CD4-positive, CD25-positive, alpha-beta regulatory T cell (primary cell): ENCODE measurements around the gene DNTTIP2. TPM values are rescaled to one million over a fixed set of nuclear protein-coding genes. Genes with fewer than 3 reads are reported as not detected.
"Not testable (repeated sequence)": the region's sequence is repeated elsewhere in the genome, so short reads cannot be mapped to it uniquely, and the experiment has no call there.

Source experiments
- ATAC-seq, 2 donors: fragments of 150-1000 bp; cut with Tn5 transposase; one replicate each; pipeline ENCODE4 v1.10.0; 2021; ENCODE audit warnings: low read depth in 2 of 2, moderate number of reproducible peaks in 2 of 2, moderate library complexity in 1 of 2
- DNase-seq, 3 donors: peaks; one replicate each; pipeline versions ENCODE4 v3.0.0 to v3.0.0-alpha.2; 2012 to 2022; ENCODE audit warnings: mixed read lengths in 1 of 3
- H3K27ac ChIP-seq: one replicate; pipeline ENCODE4 v1.7.0; 2013; ENCODE audit warnings: mild to moderate bottlenecking, low read length; ENCODE audit not compliant: insufficient read depth, poor library complexity, severe bottlenecking
- H3K27me3 ChIP-seq: one replicate; pipeline ENCODE4 v1.7.0; 2013; ENCODE audit warnings: low read length; ENCODE audit not compliant: control insufficient read depth, insufficient read depth
- H3K36me3 ChIP-seq: one replicate; pipeline ENCODE4 v1.7.0; 2013; ENCODE audit warnings: mild to moderate bottlenecking, low read length, moderate library complexity; ENCODE audit not compliant: control insufficient read depth, insufficient read depth
- H3K4me1 ChIP-seq: 2 replicates; pipeline ENCODE4 v1.7.0; 2013; ENCODE audit warnings: mild to moderate bottlenecking, low read length; ENCODE audit not compliant: insufficient read depth, control insufficient read depth, poor library complexity, severe bottlenecking
- H3K4me3 ChIP-seq: one replicate; pipeline ENCODE4 v1.7.0; 2013; ENCODE audit warnings: low read depth, mild to moderate bottlenecking, low read length, moderate library complexity
- H3K9me3 ChIP-seq, 2 experiments: 1 replicate in 1 of 2; 2 replicates in 1 of 2; pipeline ENCODE4 v1.7.0; 2013; ENCODE audit warnings: low read length in 2 of 2, mild to moderate bottlenecking in 1 of 2, moderate library complexity in 1 of 2; ENCODE audit not compliant: control insufficient read depth in 2 of 2
- H3K27ac Mint-ChIP-seq, 3 donors: one replicate each; pipeline ENCODE4 v1.8.0; 2020 to 2022; ENCODE audit warnings: mild to moderate bottlenecking in 3 of 3, mixed read lengths in 3 of 3, moderate library complexity in 2 of 3
- H3K27me3 Mint-ChIP-seq: one replicate; pipeline ENCODE4 v1.8.0; 2022; ENCODE audit warnings: mild to moderate bottlenecking, mixed read lengths
- H3K36me3 Mint-ChIP-seq: one replicate; pipeline ENCODE4 v1.8.0; 2020; ENCODE audit warnings: mixed read lengths
- H3K4me1 Mint-ChIP-seq, 4 donors: one replicate each; pipeline ENCODE4 v1.8.0; 2020 to 2022; ENCODE audit warnings: mixed read lengths in 4 of 4, mild to moderate bottlenecking in 1 of 4
- H3K4me3 Mint-ChIP-seq, 4 donors: one replicate each; pipeline ENCODE4 v1.8.0; 2020 to 2022; ENCODE audit warnings: mild to moderate bottlenecking in 4 of 4, mixed read lengths in 4 of 4, moderate library complexity in 3 of 4
- H3K9me3 Mint-ChIP-seq, 7 donors: one replicate each; pipeline ENCODE4 v1.8.0; 2020 to 2022; ENCODE audit warnings: mixed read lengths in 7 of 7, mild to moderate bottlenecking in 3 of 7, moderate library complexity in 2 of 7
- polyA plus RNA-seq, 4 donors: library from polyadenylated mRNA; unstranded; fragments of 300-500 nt; fragmentation: Illumina TruSeq; gene quantifications; one replicate each; pipeline ENCODE4 v1.2.3, GENCODE V29; 2021
- total RNA-seq: library from RNA; stranded (reverse); gene quantifications from one replicate; pipeline ENCODE4 v1.2.3, GENCODE V29; 2022

Gene DNTTIP2
- total and polyA plus RNA-seq, 5 donors from 2014 or later, result 70.4 to 87.2 (median 74.2) TPM

DNA sequence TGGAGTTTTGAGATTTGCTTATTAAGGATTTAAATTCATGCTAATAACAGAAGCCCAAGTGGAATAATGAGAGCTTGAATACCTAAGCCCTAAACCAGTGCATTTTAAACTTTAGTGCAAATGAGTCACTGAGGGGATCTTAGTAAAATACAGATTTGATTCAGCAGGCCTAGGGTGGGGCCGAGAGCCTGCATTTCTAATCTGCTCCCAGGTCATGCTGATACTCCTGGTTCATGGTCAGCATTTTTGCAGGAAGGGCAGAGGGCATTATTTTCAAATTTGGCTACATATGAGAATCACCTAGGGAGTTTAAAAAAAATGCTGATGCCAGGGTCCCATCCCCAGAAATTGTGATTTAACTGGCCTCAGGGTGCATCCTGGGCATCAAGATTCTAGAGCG, 39.3 kb downstream of the DNTTIP2 start:
- ATAC-seq (no peak), DNase-seq (no peak)
- Mint-ChIP-seq H3K4me3 (no peak overlapping the region), H3K27me3 (peaks cover 5% of the 10 kb centered on the region), H3K4me1 (peaks cover 3 to 11% (median 6%) of the 10 kb centered on the region in 4 donors), H3K27ac (no peak overlapping the region), H3K9me3 (peaks cover 0 to 3% (median 0%) of the 10 kb centered on the region in 7 donors), H3K36me3 (peaks cover 5% of the 10 kb centered on the region)
- H3K27me3 ChIP-seq, result no peaks in the 10 kb centered on the region
- H3K4me3 ChIP-seq, result no peak overlapping the region
- H3K4me1 ChIP-seq, result no peaks in the 10 kb centered on the region
- H3K9me3 ChIP-seq, result no peaks in the 10 kb centered on the region
- no peak overlapping the region for H3K27ac ChIP-seq
- no peaks in the 10 kb centered on the region for H3K36me3 ChIP-seq

DNA sequence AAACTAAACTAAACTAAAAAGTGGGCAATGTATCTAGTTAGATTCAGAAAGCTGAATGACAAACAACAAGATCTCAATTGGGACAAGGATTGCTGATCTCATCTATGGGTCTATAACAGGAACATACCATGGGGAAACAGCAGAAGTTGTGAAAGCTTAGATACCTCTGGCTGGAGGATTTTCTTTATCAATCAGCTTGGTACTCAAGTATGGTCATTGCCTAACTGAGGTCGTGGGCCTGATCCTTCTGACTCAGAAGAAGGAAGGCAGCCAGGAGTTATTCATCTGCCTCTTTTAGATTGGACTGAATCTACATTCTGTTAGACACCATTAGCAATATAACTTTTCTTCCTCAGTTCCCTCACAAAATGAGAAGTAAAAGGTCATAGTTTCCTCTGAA, 39.7 kb downstream of the DNTTIP2 start:
- Mint-ChIP-seq H3K27ac (no peak overlapping the region), H3K4me3 (no peak overlapping the region), H3K9me3 (peaks cover 0 to 6% (median under 1%) of the 10 kb centered on the region in 7 donors), H3K36me3 (peaks cover 5% of the 10 kb centered on the region), H3K27me3 (peaks cover 10% of the 10 kb centered on the region), H3K4me1 (peaks cover 2 to 7% (median 2%) of the 10 kb centered on the region in 4 donors)
- ATAC-seq, result no peak
- no peaks in the 10 kb centered on the region for H3K4me1 ChIP-seq
- no peak for DNase-seq
- H3K4me3 ChIP-seq, result no peak overlapping the region
- H3K9me3 ChIP-seq, result no peaks in the 10 kb centered on the region
- no peaks in the 10 kb centered on the region for H3K36me3 ChIP-seq
- H3K27ac ChIP-seq, result no peak overlapping the region
- H3K27me3 ChIP-seq, result no peaks in the 10 kb centered on the region

DNA sequence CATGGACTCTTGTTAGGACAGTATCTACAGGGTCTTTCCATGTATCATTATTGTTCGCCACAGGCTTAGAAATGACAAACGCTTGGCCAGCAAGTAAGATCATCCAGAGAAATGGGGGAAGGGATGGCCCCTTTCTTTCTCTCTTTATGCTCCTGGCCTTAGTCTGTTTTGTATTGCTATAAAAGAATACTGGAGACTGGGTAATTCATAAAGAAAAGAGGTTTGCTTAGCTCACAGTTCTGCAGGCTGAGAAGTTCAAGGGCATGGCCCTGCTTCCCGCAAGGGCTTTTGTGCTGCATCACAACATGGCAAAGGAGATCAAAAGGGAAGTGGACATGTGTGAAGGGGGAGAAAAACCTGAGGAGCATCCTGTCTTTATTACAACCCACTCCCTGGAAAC, 41.0 kb downstream of the DNTTIP2 start:
- Histone ChIP-seq H3K27me3 (no peaks in the 10 kb centered on the region), H3K4me3 (no peak overlapping the region), H3K36me3 (no peaks in the 10 kb centered on the region), H3K4me1 (no peaks in the 10 kb centered on the region), H3K27ac (no peak overlapping the region), H3K9me3 (peaks cover under 1 to 3% of the 10 kb centered on the region in 2 experiments)
- ATAC-seq (no peak), DNase-seq (no peak)
- H3K27me3 Mint-ChIP-seq, result peaks cover 15% of the 10 kb centered on the region
- no peak overlapping the region for H3K4me3 Mint-ChIP-seq
- no peak overlapping the region for H3K27ac Mint-ChIP-seq
- peaks cover 5% of the 10 kb centered on the region for H3K36me3 Mint-ChIP-seq
- peaks cover 0 to 4% (median 0%) of the 10 kb centered on the region in 4 donors for H3K4me1 Mint-ChIP-seq
- H3K9me3 Mint-ChIP-seq, result peaks cover 0 to 13% (median 4%) of the 10 kb centered on the region in 7 donors

DNA sequence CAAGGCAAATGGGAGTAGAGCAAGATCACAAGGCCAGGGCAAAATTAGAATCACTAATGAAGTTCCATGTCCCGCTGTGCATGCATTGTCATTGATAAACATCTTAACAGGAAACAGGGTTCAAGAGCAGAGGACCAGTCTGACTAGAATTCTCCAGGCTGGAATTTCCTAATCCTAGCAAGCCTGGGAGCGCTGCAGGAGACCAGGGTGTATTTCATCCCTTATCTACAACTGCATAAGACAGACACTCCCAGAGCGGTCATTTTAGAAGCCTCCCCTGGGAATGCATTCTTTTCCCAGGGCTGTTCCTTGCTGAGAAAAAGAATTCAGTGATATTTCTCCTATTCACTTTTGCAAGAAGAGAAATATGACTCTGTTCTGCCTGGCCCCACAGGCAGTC, 45.7 kb downstream of the DNTTIP2 start:
- H3K27ac ChIP-seq, H3K4me3 ChIP-seq, H3K4me3 Mint-ChIP-seq, ATAC-seq, H3K36me3 ChIP-seq, H3K27me3 ChIP-seq, H3K4me1 ChIP-seq, H3K4me1 Mint-ChIP-seq, DNase-seq, H3K9me3 ChIP-seq, H3K27ac Mint-ChIP-seq: not testable (repeated sequence)
- H3K9me3 Mint-ChIP-seq, result peaks cover 0 to 18% (median 6%) of the 10 kb centered on the region in 7 donors
- H3K27me3 Mint-ChIP-seq, result peaks cover 15% of the 10 kb centered on the region
- peaks cover 15% of the 10 kb centered on the region for H3K36me3 Mint-ChIP-seq

DNA sequence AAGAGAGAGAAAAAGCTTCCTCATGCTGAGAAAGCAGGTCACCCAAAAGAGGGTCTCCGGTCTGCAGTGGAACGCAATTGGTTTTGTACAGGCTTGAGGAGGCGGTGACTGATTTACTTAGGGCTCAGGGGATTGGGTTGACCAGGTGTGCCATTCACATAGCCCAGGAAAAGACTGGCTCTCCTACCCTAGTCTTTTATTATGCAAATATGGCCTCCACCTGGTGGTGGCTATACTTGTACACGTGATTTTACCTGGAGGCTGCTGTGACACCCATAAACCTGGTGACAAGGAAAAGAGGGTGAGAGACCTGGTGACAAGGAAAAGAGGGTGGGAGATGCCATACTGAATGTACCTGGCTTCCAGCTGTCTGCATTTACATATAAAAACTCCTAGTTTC, 49.9 kb downstream of the DNTTIP2 start:
- Mint-ChIP-seq H3K9me3 (peaks cover 0 to 9% (median 2%) of the 10 kb centered on the region in 7 donors), H3K36me3 (peaks cover 11% of the 10 kb centered on the region), H3K27me3 (peaks cover 3% of the 10 kb centered on the region), H3K4me1 (no peaks in the 10 kb centered on the region), H3K27ac (no peak overlapping the region), H3K4me3 (no peak overlapping the region)
- no peaks in the 10 kb centered on the region for H3K4me1 ChIP-seq
- H3K27ac ChIP-seq, result no peak overlapping the region
- peaks cover 3 to 4% of the 10 kb centered on the region in 2 experiments for H3K9me3 ChIP-seq
- H3K27me3 ChIP-seq, result no peaks in the 10 kb centered on the region
- DNase-seq (no peak), ATAC-seq (no peak)
- no peaks in the 10 kb centered on the region for H3K36me3 ChIP-seq
- no peak overlapping the region for H3K4me3 ChIP-seq

DNA sequence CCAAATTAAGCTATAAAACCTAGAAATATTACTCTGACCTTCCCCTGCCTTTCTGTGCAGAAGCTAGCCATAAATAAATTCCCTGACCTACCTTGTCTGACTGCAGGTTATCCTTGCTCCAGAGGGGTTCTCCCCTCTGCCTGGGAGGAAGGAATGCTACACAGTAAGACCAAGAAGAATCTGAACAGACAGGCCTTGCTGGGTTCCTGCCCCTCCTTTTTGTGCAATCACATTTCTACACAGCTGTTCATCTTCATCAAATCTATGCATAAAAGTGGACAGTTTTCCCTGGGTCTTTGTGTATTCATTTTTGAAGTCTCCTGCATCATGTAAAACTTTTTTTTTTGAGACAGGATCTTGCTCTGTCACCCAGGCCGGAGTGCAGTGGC, 50.6 kb downstream of the DNTTIP2 start:
- Mint-ChIP-seq H3K9me3 (peaks cover 0 to 7% (median 0%) of the 10 kb centered on the region in 7 donors), H3K4me3 (no peak overlapping the region), H3K4me1 (no peaks in the 10 kb centered on the region), H3K27ac (peak overlapping the region in 1 of 3 donors; percentile 20), H3K27me3 (no peaks in the 10 kb centered on the region), H3K36me3 (peaks cover 11% of the 10 kb centered on the region)
- DNase-seq, result no peak
- no peaks in the 10 kb centered on the region for H3K4me1 ChIP-seq
- H3K4me3 ChIP-seq, result no peak overlapping the region
- H3K27ac ChIP-seq, result no peak overlapping the region
- no peaks in the 10 kb centered on the region for H3K36me3 ChIP-seq
- ATAC-seq, result no peak
- H3K9me3 ChIP-seq, result peaks cover 3 to 4% of the 10 kb centered on the region in 2 experiments
- no peaks in the 10 kb centered on the region for H3K27me3 ChIP-seq

DNA sequence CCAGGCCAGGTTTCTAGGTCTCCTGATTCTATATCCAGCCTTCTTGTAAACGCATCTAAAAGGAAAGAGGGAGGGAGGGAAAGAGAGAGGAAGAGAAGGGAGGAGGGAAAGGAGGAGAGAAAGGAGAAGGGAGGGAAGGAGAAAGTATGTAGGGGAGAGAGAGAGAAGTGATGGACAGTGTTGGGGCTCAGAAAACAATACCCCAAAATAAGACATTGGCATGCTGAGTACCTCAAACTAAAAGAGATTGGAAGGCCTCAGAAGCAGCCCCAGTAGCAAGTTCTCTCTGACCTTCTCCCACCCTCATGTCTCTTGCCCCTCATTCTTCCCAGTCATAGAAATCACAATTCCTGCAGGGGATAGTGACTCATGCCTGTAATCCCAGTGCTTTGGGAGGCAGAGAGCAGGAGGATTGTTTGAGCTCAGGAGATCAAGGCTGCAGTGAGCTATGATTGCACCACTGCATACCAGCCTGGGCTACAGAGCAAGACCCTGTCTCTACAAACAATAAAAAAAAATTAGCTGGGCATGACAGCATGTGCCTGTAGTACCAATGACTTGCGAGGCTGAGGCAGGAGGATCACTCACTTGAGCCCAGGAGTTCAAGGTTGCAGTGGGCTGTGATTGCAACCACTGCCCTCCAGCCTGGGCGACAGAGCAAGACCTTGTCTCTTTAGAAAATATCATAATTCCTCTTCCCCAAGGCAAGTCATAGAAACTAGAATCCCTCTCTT, 51.2 kb downstream of the DNTTIP2 start:
- H3K27ac ChIP-seq, result no peak overlapping the region
- H3K36me3 Mint-ChIP-seq, result peaks cover 11% of the 10 kb centered on the region
- H3K9me3 ChIP-seq, result peaks cover 0 to 2% of the 10 kb centered on the region in 2 experiments
- H3K4me1 Mint-ChIP-seq, result no peaks in the 10 kb centered on the region
- no peaks in the 10 kb centered on the region for H3K4me1 ChIP-seq
- no peak overlapping the region for H3K4me3 Mint-ChIP-seq
- no peak overlapping the region for H3K4me3 ChIP-seq
- H3K36me3 ChIP-seq, result no peaks in the 10 kb centered on the region
- no peak for DNase-seq
- ATAC-seq, result no peak
- no peaks in the 10 kb centered on the region for H3K27me3 Mint-ChIP-seq
- H3K27ac Mint-ChIP-seq, result no peak overlapping the region
- no peaks in the 10 kb centered on the region for H3K27me3 ChIP-seq
- H3K9me3 Mint-ChIP-seq, result peaks cover 0 to 4% (median 0%) of the 10 kb centered on the region in 7 donors

DNA sequence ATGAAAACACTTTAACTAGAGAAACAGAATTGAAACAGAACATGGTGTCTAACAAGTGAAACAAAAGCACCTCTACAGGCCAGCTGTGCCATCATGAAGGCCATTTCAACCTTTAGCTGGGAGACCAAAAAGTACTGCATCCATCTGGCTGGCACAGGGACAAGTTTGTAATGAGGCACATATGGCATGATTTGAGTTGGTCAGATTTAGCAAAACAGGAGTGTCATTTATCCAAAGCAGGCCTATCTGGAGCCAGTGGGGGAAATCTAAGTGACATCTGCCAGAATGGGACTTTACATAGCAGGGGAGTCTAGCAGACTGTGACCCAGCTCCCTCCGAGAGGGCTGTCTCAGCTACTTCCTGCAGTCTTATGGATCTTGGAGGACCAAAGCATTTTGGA, 51.9 kb downstream of the DNTTIP2 start:
- no peak overlapping the region for H3K27ac Mint-ChIP-seq
- no peaks in the 10 kb centered on the region for H3K27me3 Mint-ChIP-seq

More for the DNA sequence above, 51.9 kb downstream of the DNTTIP2 start:
- H3K27ac ChIP-seq, result no peak overlapping the region
- H3K9me3 ChIP-seq, result no peaks in the 10 kb centered on the region
- Mint-ChIP-seq H3K36me3 (peaks cover 11% of the 10 kb centered on the region), H3K9me3 (peaks cover 0 to 3% (median 0%) of the 10 kb centered on the region in 7 donors), H3K4me3 (no peak overlapping the region), H3K4me1 (no peaks in the 10 kb centered on the region)
- H3K4me3 ChIP-seq, result no peak overlapping the region
- H3K36me3 ChIP-seq, result no peaks in the 10 kb centered on the region
- DNase-seq (no peak), ATAC-seq (no peak)
- no peaks in the 10 kb centered on the region for H3K4me1 ChIP-seq
- no peaks in the 10 kb centered on the region for H3K27me3 ChIP-seq
